NCI-H1417 (cell line): ENCODE data around the gene RAB31.
A peak's percentile ranks its signal among the peaks of the same experiment; 100 is the strongest.
"Not testable (repeated sequence)": the region's sequence is repeated elsewhere in the genome, so short reads cannot be mapped to it uniquely, and the experiment has no call there.

Experiments used
- DNase-seq, 3 experiments: peaks; one replicate each; lab custom pipeline; 2025; lab: John Stamatoyannopoulos, UW

The RAB31 gene, protein sequence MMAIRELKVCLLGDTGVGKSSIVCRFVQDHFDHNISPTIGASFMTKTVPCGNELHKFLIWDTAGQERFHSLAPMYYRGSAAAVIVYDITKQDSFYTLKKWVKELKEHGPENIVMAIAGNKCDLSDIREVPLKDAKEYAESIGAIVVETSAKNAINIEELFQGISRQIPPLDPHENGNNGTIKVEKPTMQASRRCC

DNA sequence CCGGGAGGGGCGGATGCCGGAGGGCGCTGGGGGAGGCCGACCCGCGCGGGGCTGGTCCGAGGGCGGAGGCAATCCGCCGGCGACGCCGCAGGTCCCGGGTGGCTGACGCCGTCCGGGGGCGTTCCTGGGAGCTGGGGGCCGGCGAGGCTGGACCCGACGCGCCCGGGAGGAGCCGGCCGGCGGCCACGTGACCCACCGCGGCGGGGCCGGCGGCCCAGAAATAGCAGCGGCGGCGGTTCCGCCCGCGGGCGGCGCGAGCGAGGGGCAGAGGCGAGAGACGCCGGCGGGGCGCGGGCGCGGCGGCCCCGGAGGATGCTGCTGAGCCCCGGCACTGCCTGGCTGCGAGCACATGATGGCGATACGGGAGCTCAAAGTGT lies at the start of gene RAB31:
RAB31 (plus strand) TSS at position 245 of the 377 bp plus-strand sequence; CDS start at position 350, 105 bp downstream.
- DNase-seq, result peak; percentile 13 to 71 (median 70)

DNA sequence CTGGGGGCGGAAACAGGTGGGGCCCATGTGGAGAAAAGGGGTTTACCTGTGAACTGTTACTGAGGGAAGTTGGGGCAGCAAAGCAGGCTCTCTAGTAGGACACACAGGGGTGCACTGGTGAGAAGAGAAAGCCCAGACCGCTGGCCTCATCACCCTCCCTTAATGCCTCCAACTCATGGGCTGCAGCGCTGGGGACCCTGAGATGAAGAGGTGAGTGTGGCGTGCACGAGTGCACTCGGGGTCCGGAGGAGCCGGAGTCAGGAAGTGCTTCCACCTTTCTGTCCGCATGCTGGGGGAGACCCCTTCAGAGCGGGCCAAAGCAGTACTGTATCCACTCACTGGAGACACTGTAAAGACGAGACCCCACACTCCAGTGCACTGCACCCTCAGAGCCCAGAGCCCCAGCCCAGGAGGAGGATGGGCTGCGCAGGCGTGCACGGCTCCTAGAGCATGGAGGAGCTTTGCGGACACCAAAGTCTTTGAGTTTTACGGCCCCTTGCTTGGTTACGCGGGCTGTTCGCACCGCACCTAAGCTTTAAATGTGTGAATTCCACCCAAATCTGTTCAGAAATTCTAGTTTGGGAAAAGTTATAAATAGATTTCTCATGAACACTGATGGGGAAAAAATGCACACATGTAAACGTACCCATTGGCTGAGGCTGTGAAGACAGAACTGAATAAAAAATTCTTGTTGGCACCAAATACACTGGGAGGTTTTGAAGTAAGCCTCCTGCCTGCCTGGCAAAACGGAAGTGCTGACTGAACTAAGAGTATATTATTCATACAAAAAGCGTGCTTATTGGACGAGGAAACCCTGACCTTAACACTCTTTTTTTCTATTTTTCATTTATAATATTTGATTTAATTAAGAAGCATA lies 48.4 kb upstream of the RAB31 start:
- no peak for DNase-seq

DNA sequence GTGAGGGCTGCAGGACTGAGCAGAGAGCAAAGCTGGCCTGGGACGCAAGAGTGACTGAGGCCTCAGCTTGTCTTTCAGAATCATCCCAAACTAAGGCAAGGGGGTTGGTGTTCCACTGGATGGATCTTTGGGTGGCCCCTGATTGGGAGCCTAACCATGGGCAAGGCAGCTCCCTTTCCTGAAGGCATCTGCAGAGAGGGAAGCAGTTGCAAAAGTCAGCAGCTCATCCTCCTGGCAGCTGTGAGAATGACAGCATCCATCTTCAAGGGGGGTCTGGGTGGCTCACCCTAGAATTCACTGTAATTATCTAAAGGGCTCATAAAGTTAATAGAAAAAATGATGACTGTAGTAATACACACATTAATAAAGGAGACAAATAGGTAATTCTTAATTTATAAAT lies 46.5 kb upstream of the RAB31 start:
- no peak for DNase-seq

DNA sequence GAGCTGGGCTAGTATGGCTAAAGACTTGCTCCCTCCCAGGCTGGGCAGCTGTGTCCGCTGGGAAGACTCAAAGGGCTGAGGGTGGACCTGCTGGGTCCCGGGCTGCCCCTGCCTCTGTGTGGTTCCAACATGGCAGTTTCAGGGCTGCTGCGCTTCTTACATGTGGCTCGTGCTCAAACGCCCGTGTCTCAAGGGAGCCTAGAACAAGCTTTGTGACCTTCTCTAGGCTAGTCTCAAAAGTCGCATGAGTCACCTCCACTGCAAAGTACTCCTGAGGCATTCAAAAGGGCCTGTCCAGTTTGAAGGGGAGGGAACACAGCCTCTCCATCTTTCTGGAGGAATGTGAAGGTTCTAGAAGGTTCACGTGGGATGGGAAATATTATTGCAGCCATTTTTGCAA lies 44.7 kb upstream of the RAB31 start:
- DNase-seq, result no peak

DNA sequence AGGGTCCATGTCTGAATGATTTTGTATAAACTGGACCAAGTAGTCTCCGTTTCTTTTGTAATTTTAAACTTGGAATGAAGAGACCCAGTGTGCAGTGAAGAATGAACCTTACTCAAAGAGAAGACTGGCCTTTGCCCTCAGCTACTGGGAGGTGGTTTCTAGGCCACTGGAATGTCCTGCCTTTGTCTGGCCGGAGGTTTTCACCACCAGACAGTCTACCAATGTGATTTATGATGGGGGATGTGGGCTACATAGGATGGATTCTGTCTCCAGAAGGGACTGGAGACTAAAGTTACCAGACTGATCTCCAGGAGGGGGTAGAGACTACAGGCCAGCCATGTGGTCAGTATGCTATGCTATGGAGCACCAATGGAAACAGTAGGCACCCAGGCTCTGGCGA lies 42.8 kb upstream of the RAB31 start:
- no peak for DNase-seq

DNA sequence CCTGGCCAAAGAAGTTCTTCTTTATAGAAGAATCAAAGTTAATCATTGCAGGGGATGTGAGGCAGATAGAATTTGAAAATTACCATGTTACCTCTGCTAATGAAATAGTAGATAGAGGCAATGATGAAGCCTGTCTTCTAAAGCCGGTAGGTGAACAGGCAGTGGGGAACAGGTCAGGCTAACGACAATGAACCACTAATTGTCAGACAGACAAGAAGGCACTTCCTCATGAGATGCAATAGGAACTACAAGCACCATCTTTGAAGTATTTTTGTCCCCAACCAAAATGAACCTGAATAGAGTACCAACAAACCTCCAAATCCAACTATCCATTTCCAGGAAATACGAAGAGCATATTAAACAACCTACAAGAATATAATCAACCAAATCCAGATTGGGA lies 41.6 kb upstream of the RAB31 start:
- no peak for DNase-seq

DNA sequence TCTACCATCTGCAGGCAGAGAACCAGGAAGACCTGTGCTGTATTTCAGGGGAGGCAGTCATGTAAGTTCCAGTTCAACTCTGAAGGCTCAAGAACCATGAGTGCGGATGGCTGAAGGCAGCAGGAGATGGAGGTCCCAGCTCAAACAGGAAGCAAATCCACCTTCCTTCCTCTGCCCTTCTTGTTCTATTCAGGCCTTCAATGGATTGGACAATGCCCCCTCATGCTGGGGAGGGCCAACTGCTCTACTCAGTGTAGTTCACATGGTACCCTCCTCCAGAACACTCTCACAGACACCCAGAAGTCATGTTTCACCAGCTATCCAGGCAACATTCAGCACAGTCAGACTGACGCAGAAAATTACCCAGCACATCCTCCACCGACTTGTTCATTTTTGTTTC lies 39.1 kb upstream of the RAB31 start:
- no peak for DNase-seq

DNA sequence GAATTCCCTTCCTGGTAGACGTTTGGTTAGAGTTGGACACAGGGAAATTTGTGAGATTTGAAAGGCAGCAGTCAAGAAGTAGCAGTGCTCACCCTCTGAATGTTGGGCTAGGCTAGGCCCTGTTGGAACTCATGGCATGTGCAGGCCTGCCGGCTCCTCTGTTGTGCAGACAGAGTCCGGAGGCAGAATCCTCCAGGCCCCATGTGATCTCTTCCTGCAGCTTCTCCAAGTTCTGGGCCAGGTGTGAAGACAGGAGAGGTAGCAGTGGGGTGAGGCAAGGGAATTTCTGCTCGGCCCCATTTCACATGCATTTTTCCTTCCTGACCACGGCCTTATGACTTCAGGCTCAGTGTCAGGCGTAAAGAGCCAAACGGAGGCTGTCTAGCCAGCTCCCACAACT lies 36.9 kb upstream of the RAB31 start:
- no peak for DNase-seq

DNA sequence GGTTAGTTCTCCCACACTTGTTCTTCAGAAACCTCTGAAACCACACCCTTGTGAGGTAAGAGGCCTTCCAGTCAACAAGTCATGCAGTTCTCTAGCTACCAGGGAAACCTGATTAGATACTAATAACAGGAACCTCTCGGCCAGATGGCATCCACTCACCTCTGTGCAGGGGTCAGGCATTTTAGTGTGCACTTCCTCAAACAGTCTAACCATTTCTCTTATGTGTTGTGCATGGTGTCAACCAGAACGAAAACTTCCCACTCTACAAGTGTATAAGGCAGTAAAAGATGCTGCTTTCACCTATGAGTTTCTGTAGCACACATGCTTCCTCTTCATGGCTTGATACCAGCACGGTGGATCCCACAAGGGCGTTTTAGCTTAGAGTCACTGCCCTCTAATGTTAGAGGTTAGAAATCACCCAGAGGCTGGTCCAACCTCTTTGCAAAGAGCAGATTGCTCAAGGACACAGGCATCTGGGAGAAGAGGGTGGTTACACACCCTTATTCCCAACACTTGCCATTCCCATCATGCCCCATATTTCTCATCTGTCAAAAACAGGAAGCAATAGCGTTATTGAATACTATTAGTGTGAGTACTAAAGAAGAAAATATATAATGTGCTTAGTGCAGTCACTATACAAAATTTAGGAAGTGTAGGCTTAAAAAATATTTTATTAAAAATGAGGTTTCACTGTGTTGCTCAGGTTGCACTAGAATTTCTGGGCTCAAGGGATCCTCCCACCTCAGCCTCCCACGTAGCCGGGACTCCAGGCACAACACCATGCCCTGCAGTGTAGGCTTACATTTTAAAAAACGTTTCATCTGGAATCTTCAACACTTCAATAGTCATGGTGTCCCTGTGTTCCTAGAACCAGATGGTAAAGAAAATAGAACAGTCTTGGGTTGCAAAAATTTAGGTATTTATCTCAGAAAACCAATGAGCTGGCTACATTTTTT lies 34.5 kb upstream of the RAB31 start:
- DNase-seq, result peak in 2 of 3 experiments; percentile 36 to 66

DNA sequence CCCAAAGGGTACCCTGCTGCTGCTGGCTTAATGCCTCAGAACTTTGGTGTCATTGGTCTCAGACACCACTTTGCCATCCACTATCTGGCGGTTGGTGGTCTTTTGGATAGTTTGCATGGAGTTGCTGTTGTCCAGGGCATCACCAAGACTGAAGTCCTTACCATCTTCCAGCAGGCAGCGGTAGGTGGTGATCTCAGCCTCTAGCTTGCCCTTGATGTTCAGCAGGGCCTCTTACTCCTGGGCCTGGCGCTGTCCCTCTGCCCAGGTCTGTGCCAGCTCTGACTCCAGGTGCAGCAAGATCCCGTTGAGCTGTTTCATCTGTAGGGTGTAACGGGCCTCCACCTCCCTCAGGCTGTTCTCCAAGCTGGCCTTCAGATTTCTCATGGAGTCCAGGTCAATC lies 29.9 kb upstream of the RAB31 start:
- DNase-seq, result not testable (repeated sequence)

DNA sequence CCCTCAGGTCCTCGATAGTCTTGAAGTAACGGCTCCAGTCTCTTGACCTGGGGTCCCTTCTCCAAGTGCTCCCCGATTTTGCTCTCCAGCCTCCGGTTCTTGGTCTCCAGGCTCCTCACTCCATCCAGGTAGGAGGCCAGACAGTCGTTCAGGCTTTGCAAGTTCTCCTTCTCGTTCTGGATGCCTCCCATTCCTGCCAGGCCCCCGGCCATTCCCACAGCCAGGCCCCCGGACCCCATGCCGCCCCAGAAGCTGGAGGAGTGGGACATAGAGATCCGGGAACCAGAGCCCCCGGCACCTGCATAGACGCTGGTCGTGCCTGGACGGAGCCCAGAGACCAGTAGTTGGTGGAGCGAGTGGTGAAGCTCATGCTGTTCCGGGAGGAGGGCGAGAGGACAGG lies 29.0 kb upstream of the RAB31 start:
- no peak for DNase-seq

DNA sequence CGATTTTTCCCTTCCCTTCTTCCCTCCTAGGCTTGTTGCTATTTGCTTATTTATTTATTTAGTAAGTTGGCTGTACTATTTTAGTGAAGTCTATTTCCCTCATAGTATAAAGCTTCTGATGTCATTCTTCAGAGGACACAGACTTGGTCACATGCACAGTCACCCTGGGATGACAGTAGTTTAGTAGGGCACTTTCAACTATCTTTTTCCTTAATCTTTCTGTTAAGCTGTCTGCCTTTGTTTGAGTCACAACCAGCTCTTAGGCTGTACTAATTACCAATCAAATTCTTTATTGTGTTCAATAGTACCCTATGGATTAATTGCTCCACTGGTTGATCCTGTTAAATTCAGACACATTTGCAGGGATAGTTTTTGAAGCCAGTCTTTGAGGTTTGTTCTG lies 26.9 kb upstream of the RAB31 start:
- DNase-seq, result no peak

DNA sequence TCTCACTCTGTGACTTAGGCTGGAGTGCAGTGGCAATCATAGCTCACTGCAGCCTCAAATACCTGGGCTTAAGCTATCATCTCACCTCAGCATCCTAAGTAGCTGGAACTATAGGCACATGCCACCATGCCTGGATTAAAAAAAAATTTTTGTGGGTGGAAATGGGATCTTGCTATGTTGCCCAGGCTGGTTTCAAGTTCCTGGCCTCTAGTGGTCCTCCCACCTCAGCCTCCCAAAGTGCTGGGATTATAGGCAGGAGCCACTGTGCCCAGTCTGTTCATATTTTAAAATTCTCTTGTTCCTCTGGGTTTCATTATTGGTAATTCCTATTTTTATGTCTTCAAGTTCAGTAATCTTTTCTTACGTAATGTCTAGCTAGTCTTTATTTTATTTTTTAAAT lies 25.5 kb upstream of the RAB31 start:
- no peak for DNase-seq

DNA sequence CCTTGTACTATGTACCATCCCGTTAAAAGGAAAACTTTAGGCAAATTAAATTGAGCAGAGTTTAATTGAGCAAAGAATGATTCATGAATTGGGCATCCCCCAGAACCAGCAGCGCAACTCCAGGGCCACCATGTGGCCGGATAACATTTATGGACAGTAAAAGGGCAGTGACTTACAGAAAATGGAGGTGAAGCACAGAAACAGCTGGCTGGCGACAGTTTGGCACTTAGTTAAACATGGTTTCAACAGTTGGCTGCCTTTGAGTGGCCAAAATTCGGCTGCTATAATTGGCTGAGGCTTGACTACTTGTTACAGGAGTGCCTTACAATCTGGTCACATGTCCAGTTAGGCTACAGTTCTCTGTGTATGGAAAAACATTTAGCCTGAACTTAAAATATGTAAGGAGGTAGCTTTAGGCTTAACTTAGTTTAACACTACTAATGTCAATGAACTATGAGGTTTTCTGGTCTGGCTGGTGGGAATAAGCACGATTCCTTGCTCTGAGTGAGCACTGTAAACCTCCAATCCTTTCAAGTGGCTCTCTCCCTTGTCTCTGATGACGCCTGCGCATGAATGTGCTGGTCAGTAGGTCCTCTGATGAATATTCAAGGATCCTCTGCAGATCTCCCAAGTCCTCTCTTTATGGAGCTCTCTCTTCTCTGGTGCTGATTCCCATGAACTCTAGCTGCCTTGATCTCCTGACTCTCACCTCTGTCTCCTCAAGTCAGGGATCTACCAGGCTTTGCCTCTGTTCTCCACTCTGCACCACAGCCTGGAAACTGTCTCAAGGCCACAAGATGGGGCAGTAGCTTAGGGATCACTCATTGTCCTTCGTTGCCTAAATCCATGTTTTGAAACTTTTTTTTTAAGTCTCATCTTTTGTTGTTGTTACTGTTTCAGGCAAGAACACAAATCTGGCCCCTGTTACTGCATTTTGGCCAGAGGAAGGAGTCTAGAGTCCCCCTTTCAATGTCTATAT lies 24.4 kb upstream of the RAB31 start:
- peak in 1 of 3 experiments; percentile 40 for DNase-seq

DNA sequence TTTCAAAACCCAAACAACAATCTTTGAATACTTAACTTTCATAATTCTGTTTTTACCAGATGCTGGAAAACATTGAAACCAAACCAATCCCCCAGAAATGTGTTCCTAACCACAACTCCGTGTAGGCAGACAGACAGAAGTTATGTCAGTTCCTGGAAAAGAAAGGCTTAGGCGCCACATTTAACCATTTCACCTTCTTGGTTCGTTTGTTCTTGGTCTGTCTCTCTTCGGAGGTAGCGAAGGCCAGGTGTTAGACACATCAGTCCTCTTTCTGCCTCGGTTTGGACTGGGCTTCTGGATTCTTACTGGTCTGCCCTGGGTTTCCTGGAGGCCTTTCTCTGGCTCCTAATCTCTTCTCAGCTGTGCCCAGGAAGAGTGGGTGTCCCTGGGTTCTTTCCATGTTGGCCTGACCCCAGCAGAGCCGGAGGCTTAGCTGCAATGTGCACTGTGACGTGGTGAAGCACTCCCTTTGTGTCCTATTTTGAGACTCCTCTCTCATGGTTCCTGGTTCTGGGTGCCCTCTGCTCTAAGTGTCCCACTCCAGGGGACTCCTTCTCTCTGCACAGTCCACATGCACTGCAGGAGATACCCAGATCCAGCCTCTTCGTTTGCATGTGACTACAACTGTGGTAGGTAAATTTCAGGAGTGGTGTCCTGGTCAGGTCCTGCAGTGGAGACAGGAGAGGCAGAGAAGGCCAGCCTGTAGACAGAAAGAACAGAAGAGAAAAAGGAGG lies 23.1 kb upstream of the RAB31 start:
- DNase-seq, result no peak

DNA sequence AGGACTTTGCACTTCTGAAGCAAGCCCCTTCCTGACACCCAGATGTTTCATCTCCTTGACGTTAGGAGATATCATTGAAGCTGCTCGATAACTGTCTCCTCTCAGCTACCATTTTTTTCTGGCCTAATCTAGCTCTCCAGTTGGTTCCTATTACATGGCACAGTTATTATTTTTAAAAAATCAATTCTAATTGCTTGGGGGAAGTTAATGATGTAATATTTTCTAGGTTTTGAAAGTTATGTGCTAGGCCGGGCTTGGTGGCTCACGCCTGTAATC lies 22.5 kb upstream of the RAB31 start:
- DNase-seq, result no peak

DNA sequence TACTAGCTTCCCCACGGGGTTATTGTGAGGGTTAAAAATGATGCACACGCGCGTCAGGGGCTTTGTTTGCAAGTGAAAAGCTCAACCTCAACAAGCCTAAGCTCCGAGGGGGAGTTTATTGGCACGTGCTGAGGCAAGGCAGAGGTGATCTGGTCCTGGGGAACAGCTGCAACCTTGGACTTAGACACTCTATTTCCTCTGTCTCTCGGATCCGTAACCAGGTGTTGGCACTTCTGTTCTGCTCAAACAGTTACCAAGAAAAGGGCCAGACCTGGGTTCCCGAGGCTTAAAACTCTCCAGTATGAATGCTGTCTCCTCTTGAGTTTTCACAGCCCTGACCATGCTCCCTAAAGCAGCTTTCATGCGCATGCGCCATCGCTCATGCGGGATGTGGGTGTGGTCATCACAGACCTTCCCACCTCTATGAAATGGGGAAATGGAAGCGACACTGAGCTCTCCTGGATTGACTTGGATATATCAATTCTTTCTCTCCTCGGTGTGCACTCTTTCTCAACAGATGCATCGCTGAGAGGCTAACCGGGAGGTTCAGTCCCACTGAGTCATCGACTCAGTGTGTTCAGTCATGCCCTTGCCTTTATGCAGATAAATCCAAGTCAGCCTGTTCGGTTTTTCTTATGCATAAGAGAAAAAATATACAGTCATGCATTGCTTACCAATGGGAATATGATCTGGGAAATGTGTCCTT lies 19.9 kb upstream of the RAB31 start:
- DNase-seq, result peak in 1 of 3 experiments; percentile 62

DNA sequence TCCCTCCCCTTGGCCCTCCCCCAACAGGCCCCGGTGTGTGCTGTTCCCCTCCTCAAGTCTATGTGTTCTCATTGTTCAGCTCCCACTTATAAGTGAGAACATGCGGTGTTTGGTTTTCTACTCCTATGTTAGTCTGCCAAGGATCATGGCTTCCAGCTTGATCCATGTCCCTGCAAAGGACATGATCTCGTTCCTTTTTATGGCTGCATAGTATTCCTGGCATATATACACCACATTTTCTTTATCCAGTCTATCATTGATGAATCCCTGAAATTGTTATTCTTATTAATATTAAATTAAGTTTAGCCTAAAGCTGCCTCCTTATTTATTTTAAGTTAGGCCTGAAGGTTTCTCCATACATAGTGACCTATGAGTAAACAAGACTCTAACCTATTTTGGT lies 18.8 kb upstream of the RAB31 start:
- DNase-seq, result no peak

DNA sequence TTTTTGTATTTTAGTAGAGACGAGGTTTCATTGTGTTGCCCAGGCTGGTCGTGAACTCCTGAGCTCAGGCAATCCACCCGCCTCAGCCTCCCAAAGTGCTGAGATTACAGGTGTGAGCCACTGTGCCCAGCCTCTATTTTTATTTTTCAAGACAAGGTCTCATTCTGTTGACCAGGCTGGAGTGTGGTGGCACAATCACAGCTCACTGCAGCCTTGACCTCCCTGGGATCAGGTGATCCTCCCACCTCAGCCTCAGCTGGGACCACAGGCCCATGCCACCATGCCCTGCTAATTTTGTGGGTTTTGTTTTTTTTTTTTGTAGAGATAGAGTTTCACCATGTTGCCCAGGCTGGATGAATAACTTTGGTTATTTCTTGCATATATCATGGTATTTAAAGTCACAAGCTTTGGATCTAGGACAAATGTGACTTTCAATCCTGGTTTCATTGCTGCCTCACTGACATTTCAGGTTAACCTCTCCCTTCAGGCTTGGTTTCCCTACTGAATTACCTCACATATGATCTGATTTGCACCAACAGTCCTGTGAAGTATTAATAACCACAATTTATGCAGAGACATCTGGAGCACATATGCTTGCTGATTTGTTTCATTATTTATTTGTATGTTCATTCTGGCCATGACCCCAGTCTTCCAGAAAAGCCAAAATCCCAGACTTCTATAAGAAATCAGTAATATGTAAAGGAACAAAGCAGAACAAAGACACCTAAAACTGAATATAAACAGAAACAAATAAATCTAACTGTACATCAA lies 17.5 kb upstream of the RAB31 start:
- no peak for DNase-seq
